BJ (cell line): ENCODE measurements around the gene VAV2. TPM values are rescaled to one million over a fixed set of nuclear protein-coding genes. Genes with fewer than 3 reads are reported as not detected.

Experiments used
- CTCF ChIA-PET: fragments of 350-600 bp; formaldehyde crosslinking; extraction: SDS; loops from one replicate; lab custom pipeline; 2021; ENCODE audit warnings: antibody characterized with exemption, inconsistent platforms; lab: Yijun Ruan, JAX
- POLR2A ChIA-PET: fragments of 300-600 bp; sonication (Branson Sonifier 250); formaldehyde crosslinking; extraction: SDS; loops from one replicate; lab custom pipeline; 2021; ENCODE audit warnings: antibody characterized with exemption; lab: Charles Lee
- DNase-seq: peaks from one replicate; pipeline ENCODE4 v3.0.0-alpha.2; 2011; ENCODE audit warnings: low read depth
- H3K27me3 ChIP-seq: 2 replicates; pipeline ENCODE4 v1.6.0; 2011; ENCODE audit warnings: low read length; ENCODE audit not compliant: control insufficient read depth, insufficient read depth
- H3K36me3 ChIP-seq: 2 replicates; pipeline ENCODE4 v1.5.1; 2011; ENCODE audit warnings: low read length; ENCODE audit not compliant: control insufficient read depth, insufficient read depth
- H3K4me3 ChIP-seq: 2 replicates; pipeline ENCODE4 v1.5.1; 2011; ENCODE audit warnings: low read depth, mild to moderate bottlenecking, control low read depth, low read length
- CTCF ChIP-seq: IDR thresholded peaks from 2 replicates; pipeline ENCODE4 v1.5.1; 2011; ENCODE audit warnings: low read depth, mild to moderate bottlenecking, control low read depth, inconsistent platforms, low read length, moderate library complexity; ENCODE audit not compliant: insufficient read depth
- polyA plus RNA-seq: library from polyadenylated mRNA; depleted of rRNA; stranded (reverse); fragments of >200 nt; gene quantifications from 2 replicates; pipeline ENCODE4 v1.2.3, GENCODE V29; 2011

VAV2 gene
- polyA plus RNA-seq, 1 experiment: 9.9 TPM

GRCh38 chr9:133823189-133824105 is 168.7 kb downstream of the VAV2 start:
- Histone ChIP-seq H3K27me3 (no peaks in the 10 kb centered on the region), H3K36me3 (peaks cover 4% of the 10 kb centered on the region), H3K4me3 (no peak overlapping the region)
- DNase-seq: no peak
- ChIA-PET CTCF (no interaction called here), POLR2A (no interaction called here)
- TF ChIP-seq CTCF: no peak

GRCh38 chr9:133822430-133823065 is 169.6 kb downstream of the VAV2 start:
- peaks cover 4% of the 10 kb centered on the region for H3K36me3 ChIP-seq
- ChIA-PET CTCF (interaction anchor here (0.6 to 1.7 kb wide), 3 partner anchors 8 to 79 kb away, joined by 3 to 6 read pairs (median 3); no protein-coding TSS in a partner anchor), POLR2A (no interaction called here)
- no peak overlapping the region for H3K4me3 ChIP-seq
- no peak for TF ChIP-seq CTCF
- H3K27me3 ChIP-seq: no peaks in the 10 kb centered on the region
- DNase-seq: no peak

- no peak overlapping the region for H3K4me3 ChIP-seq
- H3K27me3 ChIP-seq: no peaks in the 10 kb centered on the region
- CTCF ChIA-PET: interaction anchor here (0.6 to 1.7 kb wide), 3 partner anchors 9 to 79 kb away, joined by 3 to 6 read pairs (median 3); no protein-coding TSS in a partner anchor
- no peak for TF ChIP-seq CTCF
- H3K36me3 ChIP-seq: peaks cover 4% of the 10 kb centered on the region
- POLR2A ChIA-PET: no interaction called here
- DNase-seq: no peak
Measured at GRCh38 chr9:133821601-133822429, 170.3 kb downstream of the VAV2 start.

GRCh38 chr9:133819923-133820322 is 172.2 kb downstream of the VAV2 start:
- Histone ChIP-seq H3K36me3 (peaks cover 4% of the 10 kb centered on the region), H3K4me3 (no peak overlapping the region), H3K27me3 (no peaks in the 10 kb centered on the region)
- ChIA-PET CTCF (interaction anchor here (0.6 to 1.1 kb wide), 3 partner anchors 13 to 168 kb away, joined by 3 read pairs; no protein-coding TSS in a partner anchor), POLR2A (no interaction called here)
- no peak for TF ChIP-seq CTCF
- no peak for DNase-seq
